Pancreas (tissue), 10 donors: Measurements from ENCODE around the gene TFPI. TPM values are rescaled to one million over a fixed set of nuclear protein-coding genes. Genes with fewer than 3 reads are reported as not detected.

ENCODE experiments used
- ATAC-seq, 4 donors: fragments of 200-7000 bp; cut with Tn5 transposase; one replicate each; pipeline versions ENCODE4 v1.8.0 to v1.9.1; 2020; ENCODE audit warnings: mild to moderate bottlenecking in 4 of 4, moderate library complexity in 4 of 4
- DNase-seq, 6 donors: peaks; one replicate each; pipeline ENCODE4 v3.0.0-alpha.2; 2020
- FAIRE-seq: peaks from 2 replicates; lab custom pipeline; 2012; peaks lifted over from hg19 to GRCh38; lab: Jason Lieb, UNC
- H3K27ac ChIP-seq, 4 donors: fragments of 200-600 bp; sonication (generic); 1 replicate in 3 of 4; 2 replicates in 1 of 4; pipeline versions ENCODE4 v1.5.0 to v1.8.0; 2020
- H3K27me3 ChIP-seq, 4 donors: fragments of 200-600 bp; one replicate each; pipeline ENCODE4 v1.8.0; 2021
- H3K36me3 ChIP-seq, 3 donors: fragments of 200-600 bp; sonication (generic) in 1 of 3; one replicate each; pipeline versions ENCODE4 v1.5.0 to v1.8.0; 2020 to 2021
- H3K4me1 ChIP-seq, 3 donors: fragments of 200-600 bp; one replicate each; pipeline ENCODE4 v1.8.0; 2021
- H3K4me3 ChIP-seq, 4 donors: fragments of 200-600 bp; sonication (generic) in 2 of 4; one replicate each; pipeline versions ENCODE4 v1.5.0 to v1.8.0; 2020 to 2021
- H3K9me3 ChIP-seq, 4 donors: fragments of 200-600 bp; one replicate each; pipeline ENCODE4 v1.8.0; 2021
- CTCF ChIP-seq, 4 donors: fragments of 200-600 bp; sonication (generic) in 3 of 4; IDR thresholded peaks; one replicate each; pipeline versions ENCODE4 v1.5.0 to v1.8.0; 2021; ENCODE audit warnings: antibody characterized with exemption in 4 of 4
- WGBS, 2 donors: extraction: QIAGEN DNeasy Blood & Tissue Kit; methylation state at CpG; one replicate each; pipeline ENCODE4 v1.1.7; 2013; 5-methylcytosine and 5-hydroxymethylcytosine counted together
- intact Hi-C, 3 donors: fragments of 100-400 bp; cut with DNase I; formaldehyde crosslinking; loops; one replicate each; pipeline versions ENCODE4 v1.11.1 to v1.14.2; 2022
- polyA plus RNA-seq, 2 donors: library from polyadenylated mRNA; stranded (reverse); fragments of 200-250 nt; gene quantifications; one replicate each; pipeline ENCODE4 v1.2.3, GENCODE V29; 2013
- total RNA-seq, 6 donors: library from RNA; stranded (reverse); fragmentation: NEBNext Ultra II Directional in 4 of 6; extraction: Animal tissue kit (Norgen Biotek cat#: 25700) in 4 of 6; gene quantifications; one replicate each; pipeline versions ENCODE4 v1.2.1 to v1.2.4, GENCODE V29; 2021 to 2023
- donor health status: healthy with polysubstance abuse.
- donor health status: DM: no; HTN: no; CAD: no; lungs with moderate emphysema.
- donor health status: DM: no; HTN: no; CAD: no.
- donor health status: control.
- donor health status: control.
- donor health status: Bipolar disorder and iron deficiency.
- donor health status: DM: yes; HTN: yes; CAD: no.
- donor health status: DM: no; HTN: no; CAD: no.
- donor health status: DM: no; HTN: no; CAD: no.
- donor health status: DM: yes; HTN: yes; CAD: no.

TFPI gene
- total and polyA plus RNA-seq, 8 donors: 7.9 to 25.8 (median 18.3) TPM

GRCh38 chr2:187431911-187432310, 122.3 kb downstream of the TFPI start:
- H3K4me1 ChIP-seq: no peaks in the 10 kb centered on the region
- FAIRE-seq: no peak
- no peak for TF ChIP-seq CTCF (IDR thresholded peaks at IDR 0.05)
- no peak overlapping the region for H3K4me3 ChIP-seq
- no peak for ATAC-seq
- no peak for DNase-seq
- H3K9me3 ChIP-seq: no peaks in the 10 kb centered on the region
- no peaks in the 10 kb centered on the region for H3K27me3 ChIP-seq
- H3K36me3 ChIP-seq: no peaks in the 10 kb centered on the region
- H3K27ac ChIP-seq: no peak overlapping the region
- intact Hi-C loops: no loop called here

DNA sequence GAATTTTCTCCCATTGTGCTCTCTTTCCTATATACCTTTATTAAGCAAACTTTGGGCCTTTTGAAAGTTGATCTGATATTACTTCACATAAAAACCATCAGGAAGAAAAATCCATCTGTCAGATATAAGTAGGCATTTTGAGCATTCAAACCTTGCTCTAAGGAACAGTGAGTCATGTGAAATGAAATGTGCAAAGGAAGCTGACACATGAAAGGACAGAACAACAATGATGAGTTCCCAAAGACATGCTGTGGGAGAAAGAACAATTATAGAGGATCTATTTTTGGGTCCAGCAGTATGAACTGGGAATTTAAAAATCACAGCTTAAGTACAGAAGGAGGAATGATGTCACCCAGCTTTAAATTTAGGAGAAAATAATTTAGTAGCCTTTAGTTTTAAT, 124.2 kb downstream of the TFPI start:
- no peaks in the 10 kb centered on the region for H3K4me1 ChIP-seq
- DNase-seq (no peak), ATAC-seq (no peak), FAIRE-seq (no peak)
- H3K27ac ChIP-seq: no peak overlapping the region
- H3K36me3 ChIP-seq: no peaks in the 10 kb centered on the region
- intact Hi-C loops: no loop called here
- H3K9me3 ChIP-seq: no peaks in the 10 kb centered on the region
- TF ChIP-seq CTCF (IDR thresholded peaks at IDR 0.05): no peak
- no peaks in the 10 kb centered on the region for H3K27me3 ChIP-seq
- no peak overlapping the region for H3K4me3 ChIP-seq

DNA sequence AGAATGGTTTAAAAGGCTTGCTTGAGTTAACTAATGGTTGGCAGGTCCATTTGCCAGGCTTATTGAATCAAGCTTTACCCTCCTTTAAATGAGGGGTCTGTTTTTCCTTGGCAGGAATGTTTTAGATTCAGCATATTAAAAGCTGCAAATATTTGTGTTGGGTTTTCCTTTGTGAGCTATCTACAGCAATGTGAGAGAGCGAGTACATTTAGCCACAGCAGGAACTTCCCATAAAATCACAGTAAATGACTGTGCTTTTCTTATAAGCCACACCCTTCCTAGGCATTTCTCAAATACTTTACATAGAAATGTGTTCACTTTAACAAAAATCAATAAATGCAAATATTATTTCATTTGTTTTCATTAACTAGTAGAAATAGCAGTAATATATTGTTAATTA, 130.1 kb downstream of the TFPI start:
- ATAC-seq (no peak), DNase-seq (no peak), FAIRE-seq (no peak)
- H3K9me3 ChIP-seq: no peaks in the 10 kb centered on the region
- no peaks in the 10 kb centered on the region for H3K36me3 ChIP-seq
- H3K27me3 ChIP-seq: no peaks in the 10 kb centered on the region
- no peak for TF ChIP-seq CTCF (IDR thresholded peaks at IDR 0.05)
- no peak overlapping the region for H3K27ac ChIP-seq
- intact Hi-C loops: no loop called here
- no peaks in the 10 kb centered on the region for H3K4me1 ChIP-seq
- no peak overlapping the region for H3K4me3 ChIP-seq
- WGBS, 2 donors: 70 to 71% methylated on average over 1 of the region's 1 CpG

DNA sequence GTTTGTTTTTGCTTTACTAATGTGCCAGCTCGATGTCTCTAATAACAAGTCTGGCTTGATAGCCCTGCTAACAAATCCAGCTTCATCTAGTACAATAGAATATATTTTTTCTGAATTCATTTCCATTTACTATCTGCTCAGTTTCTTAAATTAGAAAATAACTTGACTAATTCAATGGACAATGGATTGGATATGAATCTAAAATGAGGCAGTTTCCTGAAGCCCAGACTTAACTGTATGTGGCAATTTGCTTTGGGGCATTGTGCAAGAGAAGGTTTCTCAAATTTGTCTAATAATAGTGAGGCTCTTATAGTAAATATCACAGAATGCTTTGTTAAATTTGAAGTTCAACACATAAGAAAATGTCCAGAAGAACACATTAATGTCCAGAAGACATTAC, 132.0 kb downstream of the TFPI start:
- ATAC-seq (no peak), DNase-seq (no peak), FAIRE-seq (no peak)
- Histone ChIP-seq H3K27me3 (no peaks in the 10 kb centered on the region), H3K27ac (no peak overlapping the region), H3K4me3 (no peak overlapping the region), H3K36me3 (no peaks in the 10 kb centered on the region), H3K9me3 (no peaks in the 10 kb centered on the region), H3K4me1 (no peaks in the 10 kb centered on the region)
- intact Hi-C loops: no loop called here
- WGBS, 2 donors: 57 to 63% methylated on average over 1 of the region's 1 CpG
- TF ChIP-seq CTCF (IDR thresholded peaks at IDR 0.05): no peak

GRCh38 chr2:187421519-187421918, 132.7 kb downstream of the TFPI start:
- Histone ChIP-seq H3K27ac (no peak overlapping the region), H3K4me3 (no peak overlapping the region), H3K4me1 (no peaks in the 10 kb centered on the region), H3K27me3 (no peaks in the 10 kb centered on the region), H3K9me3 (no peaks in the 10 kb centered on the region), H3K36me3 (no peaks in the 10 kb centered on the region)
- intact Hi-C loops: no loop called here
- TF ChIP-seq CTCF (IDR thresholded peaks at IDR 0.05): no peak
- FAIRE-seq (no peak), DNase-seq (no peak), ATAC-seq (no peak)
- 74% methylated on average over 3 of the region's 3 CpGs for WGBS, 2 donors
